ENCODE data around the gene FAS. TPM values are rescaled to one million over a fixed set of nuclear protein-coding genes. Genes with fewer than 3 reads are reported as not detected.

The FAS gene
- total and polyA plus RNA-seq, 9 of the 15 experiments (the other 6 are each of a cell fraction or from before 2014, with no cell fraction given), result 0.08 to 0.62 (median 0.37) TPM

GRCh38 chr10:89037096-89037495 lies 46.5 kb downstream of the FAS start:
- no peak overlapping the region for H3K27ac ChIP-seq (ENCODE audit: extremely low read depth, low read depth, low read length)
- TF ChIP-seq ZNF354B (CRISPR knock-in tag; IDR thresholded peaks at IDR 0.05) (no peak), CAMTA2 (CRISPR knock-in tag; conservative IDR thresholded peaks at IDR 0.05) (no peak), ZNF12 (CRISPR knock-in tag; IDR thresholded peaks at IDR 0.05) (no peak), RFX1 (IDR thresholded peaks at IDR 0.05) (no peak), ZNF280A (IDR thresholded peaks at IDR 0.05; ENCODE audit: low read depth, partially characterized antibody) (no peak), ZNF584 (CRISPR knock-in tag; IDR thresholded peaks at IDR 0.05; ENCODE audit: low read depth) (no peak), BMI1 (IDR thresholded peaks at IDR 0.05; ENCODE audit: low read length) (no peak), ATF7 (IDR thresholded peaks at IDR 0.05) (no peak), SIRT6 (IDR thresholded peaks at IDR 0.05; ENCODE audit: low read depth, low read length) (no peak), DACH1 (IDR thresholded peaks at IDR 0.05; ENCODE audit: partially characterized antibody) (no peak), ZNF217 (CRISPR knock-in tag; IDR thresholded peaks at IDR 0.05) (no peak), NFXL1 (CRISPR knock-in tag; IDR thresholded peaks at IDR 0.05) (no peak), POLR2AphosphoS2 (IDR thresholded peaks at IDR 0.05; ENCODE audit: low read length) (no peak), FIP1L1 (IDR thresholded peaks at IDR 0.05; ENCODE audit: low read depth, low read length, poor library complexity, severe bottlenecking) (no peak), ZNF431 (CRISPR knock-in tag; IDR thresholded peaks at IDR 0.05) (no peak), ZSCAN32 (CRISPR knock-in tag; IDR thresholded peaks at IDR 0.05) (no peak)
- TF ChIP-seq, protein P1, sequence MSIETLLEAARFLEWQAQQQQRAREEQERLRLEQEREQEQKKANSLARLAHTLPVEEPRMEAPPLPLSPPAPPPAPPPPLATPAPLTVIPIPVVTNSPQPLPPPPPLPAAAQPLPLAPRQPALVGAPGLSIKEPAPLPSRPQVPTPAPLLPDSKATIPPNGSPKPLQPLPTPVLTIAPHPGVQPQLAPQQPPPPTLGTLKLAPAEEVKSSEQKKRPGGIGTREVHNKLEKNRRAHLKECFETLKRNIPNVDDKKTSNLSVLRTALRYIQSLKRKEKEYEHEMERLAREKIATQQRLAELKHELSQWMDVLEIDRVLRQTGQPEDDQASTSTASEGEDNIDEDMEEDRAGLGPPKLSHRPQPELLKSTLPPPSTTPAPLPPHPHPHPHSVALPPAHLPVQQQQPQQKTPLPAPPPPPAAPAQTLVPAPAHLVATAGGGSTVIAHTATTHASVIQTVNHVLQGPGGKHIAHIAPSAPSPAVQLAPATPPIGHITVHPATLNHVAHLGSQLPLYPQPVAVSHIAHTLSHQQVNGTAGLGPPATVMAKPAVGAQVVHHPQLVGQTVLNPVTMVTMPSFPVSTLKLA (conservative IDR thresholded peaks at IDR 0.05), result no peak
- TF ChIP-seq, protein P2, sequence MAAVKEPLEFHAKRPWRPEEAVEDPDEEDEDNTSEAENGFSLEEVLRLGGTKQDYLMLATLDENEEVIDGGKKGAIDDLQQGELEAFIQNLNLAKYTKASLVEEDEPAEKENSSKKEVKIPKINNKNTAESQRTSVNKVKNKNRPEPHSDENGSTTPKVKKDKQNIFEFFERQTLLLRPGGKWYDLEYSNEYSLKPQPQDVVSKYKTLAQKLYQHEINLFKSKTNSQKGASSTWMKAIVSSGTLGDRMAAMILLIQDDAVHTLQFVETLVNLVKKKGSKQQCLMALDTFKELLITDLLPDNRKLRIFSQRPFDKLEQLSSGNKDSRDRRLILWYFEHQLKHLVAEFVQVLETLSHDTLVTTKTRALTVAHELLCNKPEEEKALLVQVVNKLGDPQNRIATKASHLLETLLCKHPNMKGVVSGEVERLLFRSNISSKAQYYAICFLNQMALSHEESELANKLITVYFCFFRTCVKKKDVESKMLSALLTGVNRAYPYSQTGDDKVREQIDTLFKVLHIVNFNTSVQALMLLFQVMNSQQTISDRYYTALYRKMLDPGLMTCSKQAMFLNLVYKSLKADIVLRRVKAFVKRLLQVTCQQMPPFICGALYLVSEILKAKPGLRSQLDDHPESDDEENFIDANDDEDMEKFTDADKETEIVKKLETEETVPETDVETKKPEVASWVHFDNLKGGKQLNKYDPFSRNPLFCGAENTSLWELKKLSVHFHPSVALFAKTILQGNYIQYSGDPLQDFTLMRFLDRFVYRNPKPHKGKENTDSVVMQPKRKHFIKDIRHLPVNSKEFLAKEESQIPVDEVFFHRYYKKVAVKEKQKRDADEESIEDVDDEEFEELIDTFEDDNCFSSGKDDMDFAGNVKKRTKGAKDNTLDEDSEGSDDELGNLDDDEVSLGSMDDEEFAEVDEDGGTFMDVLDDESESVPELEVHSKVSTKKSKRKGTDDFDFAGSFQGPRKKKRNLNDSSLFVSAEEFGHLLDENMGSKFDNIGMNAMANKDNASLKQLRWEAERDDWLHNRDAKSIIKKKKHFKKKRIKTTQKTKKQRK (IDR thresholded peaks at IDR 0.05; ENCODE audit: borderline replicate concordance, low read depth, low read length), result no peak
- no peaks in the 10 kb centered on the region for H3K27me3 ChIP-seq (ENCODE audit: control insufficient read depth in 2 of 2, insufficient read depth in 2 of 2, low read length in 2 of 2)
- 5% methylated on average over 3 of the region's 3 CpGs for WGBS (ENCODE audit: insufficient coverage, low coverage, missing lambda C conversion rate)
- FAIRE-seq, result no peak
- H3K9ac ChIP-seq (ENCODE audit: insufficient read depth in 1 of 2, low read depth in 2 of 2, low read length in 2 of 2), result no peak overlapping the region
- no peaks in the 10 kb centered on the region for H3K36me3 ChIP-seq (ENCODE audit: control insufficient read depth, insufficient read depth, low read length)
- no peak overlapping the region for H3K4me2 ChIP-seq (ENCODE audit: insufficient read depth, low read length)
- no peaks in the 10 kb centered on the region for H3K9me1 ChIP-seq (ENCODE audit: control insufficient read depth, insufficient read depth, low read length)
- no TSS peak for BruUV-seq (replicated peaks)
- ChIA-PET CTCF (ENCODE audit: low intra/inter-chr PET ratio) (no interaction called here), POLR2A (no interaction called here)
- H3K79me2 ChIP-seq (ENCODE audit: control insufficient read depth, insufficient read depth, low read length), result no peaks in the 10 kb centered on the region
- no peaks in the 10 kb centered on the region for H3K4me1 ChIP-seq (replicated peaks in 1 of 2; ENCODE audit: control insufficient read depth in 2 of 2, insufficient read depth in 2 of 2, low read length in 2 of 2)
- no peak for ATAC-seq
- intact Hi-C loops (cut with micrococcal nuclease) (loop anchor here (10.0 kb wide), 1 partner anchor 78 kb away; no protein-coding TSS in a partner anchor), in situ Hi-C loops (cut with MboI) (no loop called here)
- no peak overlapping the region for H3K4me3 ChIP-seq
- no peak overlapping the region for H2AFZ ChIP-seq (ENCODE audit: low read depth, low read length)
- no peaks in the 10 kb centered on the region for H3K9me3 ChIP-seq (replicated peaks; ENCODE audit: control insufficient read depth, insufficient read depth, low read depth, low read length)
- DNase-seq (ENCODE audit: extremely low read depth in 1 of 4, low spot score in 3 of 4), result no peak
- H4K20me1 ChIP-seq (replicated peaks; ENCODE audit: control insufficient read depth, insufficient read depth, low read length), result no peaks in the 10 kb centered on the region

Measured in K562 (cell line).